Stimulated activated CD4-positive, alpha-beta T cell treated with anti-CD3 and anti-CD28 coated beads, Interleukin-2, amount 100 ng/mL, for 48 hours (primary cell): Measurements from ENCODE around the gene GRIN3B.
"Not testable (repeated sequence)": the region's sequence is repeated elsewhere in the genome, so short reads cannot be mapped to it uniquely, and the experiment has no call there.

Source experiments
- DNase-seq, 2 donors: peaks; one replicate each; pipeline ENCODE4 v3.0.0-alpha.2; 2020

GRIN3B gene, protein sequence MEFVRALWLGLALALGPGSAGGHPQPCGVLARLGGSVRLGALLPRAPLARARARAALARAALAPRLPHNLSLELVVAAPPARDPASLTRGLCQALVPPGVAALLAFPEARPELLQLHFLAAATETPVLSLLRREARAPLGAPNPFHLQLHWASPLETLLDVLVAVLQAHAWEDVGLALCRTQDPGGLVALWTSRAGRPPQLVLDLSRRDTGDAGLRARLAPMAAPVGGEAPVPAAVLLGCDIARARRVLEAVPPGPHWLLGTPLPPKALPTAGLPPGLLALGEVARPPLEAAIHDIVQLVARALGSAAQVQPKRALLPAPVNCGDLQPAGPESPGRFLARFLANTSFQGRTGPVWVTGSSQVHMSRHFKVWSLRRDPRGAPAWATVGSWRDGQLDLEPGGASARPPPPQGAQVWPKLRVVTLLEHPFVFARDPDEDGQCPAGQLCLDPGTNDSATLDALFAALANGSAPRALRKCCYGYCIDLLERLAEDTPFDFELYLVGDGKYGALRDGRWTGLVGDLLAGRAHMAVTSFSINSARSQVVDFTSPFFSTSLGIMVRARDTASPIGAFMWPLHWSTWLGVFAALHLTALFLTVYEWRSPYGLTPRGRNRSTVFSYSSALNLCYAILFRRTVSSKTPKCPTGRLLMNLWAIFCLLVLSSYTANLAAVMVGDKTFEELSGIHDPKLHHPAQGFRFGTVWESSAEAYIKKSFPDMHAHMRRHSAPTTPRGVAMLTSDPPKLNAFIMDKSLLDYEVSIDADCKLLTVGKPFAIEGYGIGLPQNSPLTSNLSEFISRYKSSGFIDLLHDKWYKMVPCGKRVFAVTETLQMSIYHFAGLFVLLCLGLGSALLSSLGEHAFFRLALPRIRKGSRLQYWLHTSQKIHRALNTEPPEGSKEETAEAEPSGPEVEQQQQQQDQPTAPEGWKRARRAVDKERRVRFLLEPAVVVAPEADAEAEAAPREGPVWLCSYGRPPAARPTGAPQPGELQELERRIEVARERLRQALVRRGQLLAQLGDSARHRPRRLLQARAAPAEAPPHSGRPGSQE

GRCh38 chr19:1000095-1000494, at the start of gene GRIN3B:
GRIN3B (plus strand) TSS chr19:1000419; CDS start chr19:1000438, 19 bp downstream.
- peak; percentile 68 to 71 for DNase-seq

DNA sequence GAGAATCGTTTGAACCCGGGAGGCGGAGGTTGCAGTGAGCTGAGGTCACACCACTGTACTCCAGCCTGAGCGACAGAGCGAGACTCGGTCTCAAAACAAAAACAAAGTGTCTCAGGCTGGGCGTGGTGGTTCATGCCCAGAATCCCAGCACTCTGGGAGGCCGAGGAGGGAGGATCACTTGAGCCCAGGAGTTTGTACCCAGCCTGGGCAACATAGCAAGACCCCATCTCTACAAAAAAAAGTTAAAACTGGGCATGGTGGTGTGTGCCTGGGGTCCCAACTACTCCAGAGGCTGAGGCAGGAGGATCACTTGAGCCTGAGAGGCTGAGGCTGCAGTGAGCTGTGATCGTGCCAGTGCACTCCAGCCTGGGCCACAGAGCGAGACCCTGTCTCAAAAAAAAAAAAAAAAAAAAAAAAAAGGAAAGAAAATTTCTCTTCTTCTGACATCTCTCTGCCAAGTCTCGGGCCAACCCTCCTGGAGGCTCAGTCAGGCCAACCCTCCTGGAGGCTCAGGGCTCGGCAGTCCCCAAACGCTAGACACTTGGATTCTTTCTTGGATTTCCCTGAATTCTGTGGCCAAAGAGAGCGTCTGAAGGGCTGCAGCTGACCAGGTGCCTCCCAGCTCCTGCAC, 48.1 kb upstream of the GRIN3B start:
- DNase-seq = no peak

DNA sequence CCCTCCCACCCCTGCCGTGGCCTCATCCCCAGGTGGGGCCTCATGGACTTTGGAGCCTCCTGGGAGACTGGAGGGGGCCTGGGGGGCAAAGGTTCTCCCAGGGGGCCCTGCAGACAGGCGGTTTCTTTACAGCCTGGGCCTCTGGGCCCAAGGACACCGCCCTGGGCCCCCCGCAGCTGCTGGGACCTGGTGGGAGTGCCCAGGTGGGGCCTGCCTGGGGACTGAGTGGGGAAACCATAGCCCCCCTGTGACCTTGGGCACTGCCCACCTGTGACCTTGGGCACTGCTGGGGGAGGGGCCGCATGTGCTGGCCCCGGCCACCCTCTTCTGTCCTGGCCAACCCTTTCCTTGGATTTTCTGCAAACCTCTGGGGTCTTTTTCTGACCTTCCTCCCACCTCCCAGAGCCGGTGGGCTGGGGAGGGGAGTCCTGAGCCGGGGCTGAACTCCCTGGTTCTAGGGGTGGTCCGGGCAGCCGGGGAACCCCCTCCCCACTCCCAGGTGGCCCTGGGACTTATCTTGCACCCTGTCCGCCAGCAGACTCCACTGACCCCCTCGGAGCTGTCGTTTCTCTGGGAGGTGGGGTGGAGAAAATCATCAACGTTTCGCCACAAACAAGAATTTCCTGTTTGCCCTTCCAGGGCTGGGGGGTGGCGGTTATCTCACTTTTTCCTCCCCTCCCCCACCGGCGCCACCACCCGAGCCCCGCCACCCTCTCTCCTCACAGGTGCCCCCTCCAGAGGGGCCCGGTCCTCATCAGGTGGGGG, 47.4 kb upstream of the GRIN3B start:
- no peak for DNase-seq

DNA sequence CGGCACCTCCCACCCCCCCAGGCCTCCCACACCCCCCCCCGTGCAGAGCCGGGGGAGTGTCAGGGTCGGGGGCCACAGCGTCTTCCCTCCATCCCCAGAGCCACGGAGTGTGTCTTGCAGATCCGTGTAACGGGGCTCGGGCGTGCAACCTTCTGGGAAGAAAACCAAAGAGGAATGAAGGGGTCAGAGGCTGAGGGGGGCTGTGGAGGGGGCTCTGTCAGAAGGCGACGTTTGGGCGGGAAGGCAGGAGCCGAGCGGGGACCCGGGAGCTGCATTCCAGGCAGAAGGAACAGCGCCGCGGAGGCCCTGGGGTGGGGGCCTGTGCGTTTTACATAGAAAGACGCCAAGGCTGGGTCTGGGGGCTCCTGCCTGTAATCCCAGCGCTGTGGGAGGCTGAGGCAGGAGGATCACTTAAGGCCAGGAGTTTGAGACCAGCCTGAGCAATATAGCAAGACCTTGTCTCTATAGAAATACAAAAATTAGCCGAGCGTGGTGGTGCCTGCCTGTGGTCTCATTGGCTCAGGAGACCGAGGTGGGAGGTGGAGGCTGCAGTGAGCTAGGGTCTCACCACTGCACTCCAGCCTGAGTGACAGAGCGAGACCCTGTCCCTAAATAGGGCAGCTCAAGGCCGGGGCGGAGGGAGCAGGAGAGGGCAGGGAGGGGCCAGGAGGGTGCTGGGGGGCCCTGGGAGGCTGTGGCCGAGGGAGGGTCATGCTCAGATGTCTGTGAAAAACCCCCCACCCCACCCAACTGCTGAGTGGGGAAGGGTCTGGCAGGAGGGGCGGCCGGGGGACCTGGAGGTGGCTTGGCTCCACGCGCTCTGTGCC, 46.6 kb upstream of the GRIN3B start:
- DNase-seq = no peak

DNA sequence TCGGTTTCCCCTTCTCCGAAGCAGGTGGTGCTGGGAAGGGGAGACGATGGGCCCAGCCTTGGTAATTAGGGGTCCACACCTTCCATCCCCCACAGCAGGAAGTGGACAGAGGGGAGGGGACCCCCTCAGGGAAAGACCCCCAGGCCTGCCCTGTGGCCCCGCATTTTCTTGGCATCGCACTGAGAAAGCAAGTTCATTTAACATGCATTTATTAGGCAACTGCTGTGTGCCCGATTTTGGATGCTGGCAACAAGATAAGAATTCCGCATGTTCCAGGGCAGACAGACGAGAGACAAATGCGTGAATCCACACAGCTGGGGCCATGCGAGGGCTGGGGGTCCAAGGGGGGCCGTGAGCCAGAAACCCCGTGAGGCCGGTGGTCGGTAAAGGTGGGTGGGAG, 45.9 kb upstream of the GRIN3B start:
- no peak for DNase-seq

DNA sequence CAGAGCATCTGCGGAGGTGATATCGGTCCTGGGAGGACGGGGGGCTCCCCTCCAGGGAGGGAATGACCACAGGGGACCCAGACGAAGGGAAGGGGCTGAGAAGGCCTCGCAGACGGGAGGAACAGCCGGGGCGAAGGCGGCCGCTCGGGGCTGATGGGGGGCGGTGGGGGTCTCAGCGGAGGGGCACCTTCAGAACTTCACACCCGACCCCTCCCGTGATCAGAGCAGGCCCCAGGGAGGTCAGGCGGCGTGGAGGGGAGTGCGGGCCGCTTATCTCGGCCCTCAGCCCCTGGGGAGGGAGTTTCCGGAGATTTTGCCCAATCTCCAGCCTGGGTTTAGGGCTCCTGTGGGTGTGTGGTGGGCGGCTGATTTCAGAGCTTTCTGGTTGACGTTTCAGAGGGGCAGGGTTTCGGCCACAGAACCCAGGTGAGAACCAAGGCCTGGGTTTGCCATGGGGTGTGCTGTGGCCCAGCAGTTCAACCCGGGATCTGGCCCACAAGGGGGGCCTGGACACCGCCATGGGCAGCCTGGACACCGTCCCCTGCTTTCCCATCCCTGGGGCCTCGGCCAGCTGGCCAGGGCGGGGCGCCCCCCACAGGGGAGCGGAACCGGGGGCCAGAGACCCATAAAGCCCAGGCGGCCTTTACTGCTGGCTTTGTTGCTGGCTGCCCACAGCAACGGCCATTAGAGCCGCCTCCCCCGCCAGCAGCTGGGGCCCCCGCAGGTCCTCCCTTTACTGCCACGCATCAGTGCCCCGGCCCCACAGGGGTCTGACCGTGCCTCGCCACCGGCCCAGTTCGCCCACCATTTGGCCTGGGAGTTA, 45.3 kb upstream of the GRIN3B start:
- no peak for DNase-seq

DNA sequence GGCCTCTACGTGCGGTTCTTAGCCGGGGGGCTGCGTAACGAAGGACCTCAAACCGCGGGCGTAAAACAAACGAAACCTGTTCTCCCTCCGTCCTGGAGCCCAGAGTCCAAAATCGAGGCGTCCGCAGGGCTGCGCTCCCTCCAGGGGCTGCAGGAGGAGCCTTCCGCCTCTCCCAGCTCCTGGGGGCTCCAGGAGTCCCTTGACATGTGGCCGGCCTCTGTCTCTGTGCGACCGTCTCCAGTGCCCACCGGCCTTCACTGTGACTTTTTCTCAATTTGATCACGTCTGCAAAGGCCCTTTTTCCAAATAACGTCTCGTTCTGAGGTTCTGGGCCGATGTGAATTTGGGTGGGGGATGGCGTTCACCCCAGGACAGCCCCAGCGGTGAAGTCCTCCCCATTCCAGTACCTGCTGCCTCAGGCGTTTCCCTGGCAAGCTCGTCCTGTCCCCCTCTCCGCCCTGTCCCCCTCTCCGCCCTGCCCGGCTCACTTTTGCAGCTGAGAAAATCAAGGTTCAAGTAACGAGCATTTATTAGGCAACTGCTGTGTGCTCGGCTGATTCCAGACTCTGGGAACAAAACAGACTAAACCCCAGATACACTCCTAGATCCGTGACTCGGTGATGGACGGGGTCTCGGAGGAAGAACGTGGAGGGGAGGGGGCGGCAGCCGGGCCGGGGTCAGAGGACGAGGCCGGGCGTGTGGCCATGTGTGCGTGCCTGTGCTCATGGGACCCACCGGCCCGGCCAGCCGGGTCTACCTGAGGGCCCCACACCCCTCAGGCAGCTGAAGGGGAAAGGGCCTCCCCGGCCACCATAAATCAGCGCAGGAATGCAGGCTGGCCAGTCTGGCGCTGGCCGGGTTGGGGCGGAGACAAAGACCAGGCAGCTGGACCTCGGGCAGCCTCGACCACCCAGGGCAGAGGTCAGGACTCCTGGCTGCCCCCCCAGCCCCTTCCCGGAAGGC, 44.1 kb upstream of the GRIN3B start:
- DNase-seq = no peak

DNA sequence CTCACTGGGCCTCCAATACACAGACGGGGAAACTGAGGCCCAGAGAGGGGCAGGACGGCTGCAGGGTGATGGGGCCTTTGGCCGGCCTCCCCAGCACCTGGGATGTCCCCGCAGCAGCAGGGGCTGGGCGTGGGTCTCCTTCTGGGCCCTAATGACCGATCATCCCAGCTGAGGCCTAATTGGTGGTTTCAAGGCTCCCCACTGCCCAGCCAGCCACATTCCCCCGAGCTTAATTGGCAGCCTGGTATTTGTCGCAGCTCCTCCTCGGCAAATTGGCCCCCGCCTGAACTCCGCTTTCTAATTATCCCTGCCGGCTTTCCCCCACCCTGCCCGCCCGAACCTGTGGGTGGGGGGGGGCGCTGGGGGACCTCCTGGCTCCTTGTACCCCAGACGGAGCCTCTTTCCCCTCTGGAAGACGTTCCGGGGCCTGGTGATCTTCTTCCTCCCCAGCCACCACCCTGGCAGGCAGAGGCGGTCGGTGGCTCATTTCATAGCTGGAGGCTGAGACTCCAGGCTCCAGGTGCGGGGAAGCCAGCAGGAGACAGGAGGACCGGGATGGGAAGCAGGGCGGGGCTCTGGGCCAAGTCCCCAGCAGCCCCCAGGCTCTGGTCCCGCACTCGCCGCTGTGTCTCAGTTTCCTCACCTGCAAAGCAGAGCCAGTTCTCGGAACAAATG, 43.3 kb upstream of the GRIN3B start:
- no peak for DNase-seq

DNA sequence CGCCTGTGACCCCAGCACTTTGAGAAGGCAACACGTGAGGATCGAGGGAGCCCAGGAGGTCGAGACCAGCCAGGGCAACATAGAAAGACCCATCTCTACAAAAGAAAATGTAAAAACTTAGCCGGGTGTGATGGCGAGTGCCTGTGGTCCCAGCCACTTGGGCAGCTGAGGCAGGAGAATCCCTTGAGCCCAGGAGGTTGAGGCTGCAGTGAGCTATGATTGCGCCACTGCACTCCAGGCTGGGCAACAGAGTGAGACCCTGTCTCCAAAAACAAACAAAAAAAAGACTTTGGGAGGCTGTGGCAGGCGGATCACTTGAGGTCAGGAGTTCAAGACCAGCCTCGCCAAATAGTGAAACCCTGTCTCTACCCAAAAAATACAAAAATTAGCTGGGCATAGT, 42.6 kb upstream of the GRIN3B start:
- not testable (repeated sequence) for DNase-seq

DNA sequence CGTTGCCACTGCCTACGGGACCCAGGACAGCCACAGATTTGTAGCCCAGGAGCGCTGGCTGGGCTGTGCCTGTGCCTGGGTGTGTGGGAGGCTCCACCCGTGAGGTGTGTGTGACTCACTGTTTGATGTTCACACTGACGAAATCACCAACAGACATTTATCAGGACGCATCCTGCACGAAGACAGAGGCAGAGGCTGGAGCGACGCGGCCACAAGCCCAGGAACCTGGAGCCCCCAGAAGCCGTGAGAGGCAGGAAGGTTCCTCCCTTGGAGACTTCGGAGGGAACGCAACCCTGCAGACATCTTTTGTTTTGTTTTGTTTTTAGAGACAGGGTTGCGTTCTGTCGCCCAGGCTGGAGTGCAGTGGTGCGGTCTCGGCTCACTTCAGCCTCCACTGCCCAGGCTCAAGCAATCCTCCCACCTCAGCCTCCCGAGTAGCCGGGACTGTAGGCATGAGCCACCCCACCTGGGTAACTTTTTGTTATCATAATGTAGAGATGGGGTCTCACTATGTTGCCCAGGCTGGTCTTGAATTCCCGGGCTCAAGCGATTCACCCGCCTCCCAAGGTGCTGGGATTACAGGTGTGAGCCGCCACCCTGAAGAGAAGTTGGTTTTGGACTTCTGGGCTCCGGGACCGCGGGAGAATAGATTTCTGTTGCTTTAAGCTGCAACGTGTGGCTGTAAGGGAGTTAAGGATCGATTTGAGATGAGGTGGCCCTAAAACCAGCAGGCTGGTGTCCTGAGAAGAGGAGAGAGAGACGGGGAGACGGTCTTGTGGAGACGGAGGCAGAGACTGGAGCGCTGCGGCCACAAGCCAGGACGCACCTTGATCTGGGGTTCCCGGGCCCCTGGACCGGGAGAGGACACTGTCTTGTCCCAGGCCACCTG, 41.0 kb upstream of the GRIN3B start:
- DNase-seq = peak; percentile 22 to 53

- DNase-seq = no peak
These were observed 40.2 kb upstream of the GRIN3B start for GRCh38 chr19:960020-960419.

GRCh38 chr19:960601-960938, 39.6 kb upstream of the GRIN3B start:
- DNase-seq = no peak

- DNase-seq = no peak
These were observed 38.2 kb upstream of the GRIN3B start for GRCh38 chr19:961866-962620.

DNA sequence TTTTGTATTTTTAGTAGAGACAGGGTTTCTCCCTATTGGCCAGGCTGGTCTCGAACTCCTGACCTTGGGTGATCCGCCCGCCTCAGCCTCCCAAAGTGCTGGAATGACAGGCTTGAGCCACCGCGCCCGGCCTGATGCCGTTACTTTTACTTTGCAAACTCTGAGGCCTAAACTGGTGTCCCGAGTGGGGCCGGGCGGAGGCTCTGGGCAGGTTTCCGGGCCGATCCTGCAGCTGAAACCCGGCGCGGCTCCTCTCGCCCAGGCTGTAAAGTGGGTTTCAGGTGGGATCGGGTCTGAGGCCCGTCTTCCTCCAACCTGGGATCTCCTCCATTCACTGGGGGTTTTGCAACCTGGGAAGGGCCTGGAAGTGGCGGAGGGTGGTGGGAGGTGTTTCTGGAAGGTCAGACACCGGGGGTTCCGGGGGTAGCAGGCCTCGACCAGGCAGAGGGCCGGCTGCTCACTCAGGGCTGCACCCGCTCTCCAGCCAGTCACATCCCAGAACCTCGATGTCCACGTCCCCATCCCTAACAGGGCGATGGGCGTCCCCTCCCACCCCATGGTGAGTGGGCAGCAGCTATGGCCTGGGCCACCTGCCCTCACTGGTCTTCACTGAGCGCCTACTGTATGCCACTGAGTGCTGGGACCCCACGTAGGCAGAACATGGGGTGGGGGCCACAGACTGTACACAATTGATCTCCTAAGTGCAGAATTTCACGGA, 37.4 kb upstream of the GRIN3B start:
- no peak for DNase-seq

- no peak for DNase-seq
These were observed 36.7 kb upstream of the GRIN3B start for GRCh38 chr19:963486-963951.

GRCh38 chr19:964116-964520, 36.1 kb upstream of the GRIN3B start:
- no peak for DNase-seq
